Measurements from ENCODE around the gene BCL7B. TPM values are rescaled to one million over a fixed set of nuclear protein-coding genes. Genes with fewer than 3 reads are reported as not detected.
"Not testable (repeated sequence)": the region's sequence is repeated elsewhere in the genome, so short reads cannot be mapped to it uniquely, and the experiment has no call there.

BCL7B gene
- polyA plus RNA-seq, 4 donors = 38.8 to 86.2 (median 64.3) TPM

GRCh38 chr7:73567846-73568685, 10.6 kb upstream of the BCL7B start:
- peak overlapping the region in 1 of 3 donors; percentile 55 for H3K27ac ChIP-seq (ENCODE audit: low read depth in 1 of 3, low read length in 2 of 3)
- peaks cover 14 to 45% (median 19%) of the 10 kb centered on the region in 3 donors for H3K36me3 ChIP-seq (ENCODE audit: control insufficient read depth in 3 of 3, insufficient read depth in 2 of 3, low read depth in 1 of 3, low read length in 3 of 3)
- H3K4me3 ChIP-seq (ENCODE audit: low read depth in 1 of 3, low read length in 3 of 3) = no peak overlapping the region
- H3K4me1 ChIP-seq (ENCODE audit: control insufficient read depth in 3 of 3, insufficient read depth in 2 of 3, low read depth in 1 of 3, low read length in 2 of 3) = no peaks in the 10 kb centered on the region
- peaks cover 0 to 5% of the 10 kb centered on the region in 2 donors for H3K9me3 ChIP-seq (ENCODE audit: control insufficient read depth in 2 of 2, insufficient read depth in 1 of 2, low read depth in 1 of 2, low read length in 1 of 2)
- WGBS, 3 donors = 75 to 78% (median 76%) methylated on average over 12 of the region's 12 CpGs
- no peaks in the 10 kb centered on the region for H3K27me3 ChIP-seq (ENCODE audit: control insufficient read depth in 3 of 3, insufficient read depth in 3 of 3, low read length in 3 of 3)
- no peak for DNase-seq
- no peak for FAIRE-seq

- no peak for DNase-seq
- H3K27ac ChIP-seq (ENCODE audit: low read depth in 1 of 3, low read length in 2 of 3) = no peak overlapping the region
- no peaks in the 10 kb centered on the region for H3K4me1 ChIP-seq (ENCODE audit: control insufficient read depth in 3 of 3, insufficient read depth in 2 of 3, low read depth in 1 of 3, low read length in 2 of 3)
- no peaks in the 10 kb centered on the region for H3K27me3 ChIP-seq (ENCODE audit: control insufficient read depth in 3 of 3, insufficient read depth in 3 of 3, low read length in 3 of 3)
- no peak overlapping the region for H3K4me3 ChIP-seq (ENCODE audit: low read depth in 1 of 3, low read length in 3 of 3)
- no peaks in the 10 kb centered on the region for H3K9me3 ChIP-seq (ENCODE audit: control insufficient read depth in 2 of 2, insufficient read depth in 1 of 2, low read depth in 1 of 2, low read length in 1 of 2)
- FAIRE-seq = no peak
- peaks cover 11 to 36% (median 15%) of the 10 kb centered on the region in 3 donors for H3K36me3 ChIP-seq (ENCODE audit: control insufficient read depth in 3 of 3, insufficient read depth in 2 of 3, low read depth in 1 of 3, low read length in 3 of 3)
- 86 to 89% (median 88%) methylated on average over 4 of the region's 4 CpGs for WGBS, 3 donors
Observed at GRCh38 chr7:73567140-73567539, 9.7 kb upstream of the BCL7B start.

GRCh38 chr7:73566431-73566830, 8.9 kb upstream of the BCL7B start:
- not testable (repeated sequence) for H3K9me3 ChIP-seq (ENCODE audit: control insufficient read depth in 2 of 2, insufficient read depth in 1 of 2, low read depth in 1 of 2, low read length in 1 of 2); H3K27me3 ChIP-seq (ENCODE audit: control insufficient read depth in 3 of 3, insufficient read depth in 3 of 3, low read length in 3 of 3); DNase-seq; H3K4me1 ChIP-seq (ENCODE audit: control insufficient read depth in 3 of 3, insufficient read depth in 2 of 3, low read depth in 1 of 3, low read length in 2 of 3); FAIRE-seq
- Histone ChIP-seq H3K4me3 (ENCODE audit: low read depth in 1 of 3, low read length in 3 of 3) (peak overlapping the region in 1 of 3 donors; percentile 60), H3K27ac (ENCODE audit: low read depth in 1 of 3, low read length in 2 of 3) (peak overlapping the region in 1 of 3 donors; percentile 71), H3K36me3 (ENCODE audit: control insufficient read depth in 3 of 3, insufficient read depth in 2 of 3, low read depth in 1 of 3, low read length in 3 of 3) (peaks cover 11 to 29% (median 15%) of the 10 kb centered on the region in 3 donors)

- DNase-seq (peak; percentile 34 to 55), FAIRE-seq (no peak)
- peaks cover 9 to 22% (median 11%) of the 10 kb centered on the region in 3 donors for H3K36me3 ChIP-seq (ENCODE audit: control insufficient read depth in 3 of 3, insufficient read depth in 2 of 3, low read depth in 1 of 3, low read length in 3 of 3)
- 15 to 34% (median 20%) methylated on average over 7 of the region's 7 CpGs for WGBS, 3 donors
- H3K27ac ChIP-seq (ENCODE audit: low read depth in 1 of 3, low read length in 2 of 3) = peak overlapping the region in 2 of 3 donors; percentile 66 to 71
- H3K9me3 ChIP-seq (ENCODE audit: control insufficient read depth in 2 of 2, insufficient read depth in 1 of 2, low read depth in 1 of 2, low read length in 1 of 2) = no peaks in the 10 kb centered on the region
- no peaks in the 10 kb centered on the region for H3K4me1 ChIP-seq (ENCODE audit: control insufficient read depth in 3 of 3, insufficient read depth in 2 of 3, low read depth in 1 of 3, low read length in 2 of 3)
- H3K4me3 ChIP-seq (ENCODE audit: low read depth in 1 of 3, low read length in 3 of 3) = peak overlapping the region in 2 of 3 donors; percentile 13 to 60
- H3K27me3 ChIP-seq (ENCODE audit: control insufficient read depth in 3 of 3, insufficient read depth in 3 of 3, low read length in 3 of 3) = no peaks in the 10 kb centered on the region
Observed at GRCh38 chr7:73565675-73566340, 8.3 kb upstream of the BCL7B start.

DNA sequence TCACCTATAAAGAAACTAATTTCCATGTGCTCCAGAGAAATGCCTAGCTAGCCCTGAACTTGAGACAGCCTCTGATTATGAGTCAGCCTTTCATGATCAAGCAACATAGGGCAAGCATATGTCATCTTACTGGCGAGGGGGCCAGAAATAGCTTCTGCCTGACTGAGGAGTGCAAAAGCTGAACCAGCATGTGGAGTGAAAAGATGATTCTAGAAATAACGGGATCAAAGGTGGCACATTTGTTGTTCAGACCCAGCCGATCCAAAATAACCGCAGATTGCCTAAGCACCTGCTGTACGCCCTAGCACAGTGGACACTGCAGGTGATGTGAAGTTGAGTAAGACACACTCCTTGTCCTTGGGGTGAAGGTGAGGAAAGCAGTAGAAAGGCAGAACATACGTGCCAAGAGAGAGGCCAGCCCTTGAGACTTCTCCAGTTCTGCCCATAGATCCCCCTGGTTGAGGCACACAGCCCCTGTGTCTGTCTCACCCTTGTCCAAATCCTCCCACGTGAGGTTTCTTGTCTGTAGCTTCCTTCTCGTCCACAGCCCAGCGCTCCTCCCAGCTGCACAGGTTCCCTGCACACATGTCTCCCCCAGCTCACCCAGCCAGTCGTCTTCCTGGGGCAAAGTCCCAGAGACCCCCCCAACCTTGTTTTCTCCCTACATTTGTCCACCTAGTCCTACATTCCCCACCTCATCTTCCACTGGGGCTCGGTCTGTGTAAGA, 2.8 kb upstream of the BCL7B start:
- no peak overlapping the region for H3K27ac ChIP-seq (ENCODE audit: low read depth in 1 of 3, low read length in 2 of 3)
- no peak for FAIRE-seq

GRCh38 chr7:73557108-73557396, 438 bp downstream of the BCL7B start:
- FAIRE-seq (no peak), DNase-seq (peak; percentile 94 to 97)
- no peaks in the 10 kb centered on the region for H3K27me3 ChIP-seq (ENCODE audit: control insufficient read depth in 3 of 3, insufficient read depth in 3 of 3, low read length in 3 of 3)
- peaks cover under 1 to 32% (median 8%) of the 10 kb centered on the region in 3 donors for H3K36me3 ChIP-seq (ENCODE audit: control insufficient read depth in 3 of 3, insufficient read depth in 2 of 3, low read depth in 1 of 3, low read length in 3 of 3)
- peak overlapping the region; percentile 98 to 100 (median 99) for H3K27ac ChIP-seq (ENCODE audit: low read depth in 1 of 3, low read length in 2 of 3)
- WGBS, 3 donors = 0% methylated on average over 6 to 36 of the region's 36 CpGs
- H3K9me3 ChIP-seq (ENCODE audit: control insufficient read depth in 2 of 2, insufficient read depth in 1 of 2, low read depth in 1 of 2, low read length in 1 of 2) = no peaks in the 10 kb centered on the region
- H3K4me3 ChIP-seq (ENCODE audit: low read depth in 1 of 3, low read length in 3 of 3) = peak overlapping the region; percentile 74 to 87 (median 82)
- H3K4me1 ChIP-seq (ENCODE audit: control insufficient read depth in 3 of 3, insufficient read depth in 2 of 3, low read depth in 1 of 3, low read length in 2 of 3) = peaks cover 0 to 25% (median 7%) of the 10 kb centered on the region in 3 donors

More for the DNA sequence above, 2.8 kb upstream of the BCL7B start:
- DNase-seq = peak; percentile 39 to 47
- peaks cover 0 to 6% (median 0%) of the 10 kb centered on the region in 3 donors for H3K36me3 ChIP-seq (ENCODE audit: control insufficient read depth in 3 of 3, insufficient read depth in 2 of 3, low read depth in 1 of 3, low read length in 3 of 3)
- WGBS, 3 donors = 24 to 48% (median 33%) methylated on average over 11 of the region's 11 CpGs
- no peaks in the 10 kb centered on the region for H3K9me3 ChIP-seq (ENCODE audit: control insufficient read depth in 2 of 2, insufficient read depth in 1 of 2, low read depth in 1 of 2, low read length in 1 of 2)
- no peak overlapping the region for H3K4me3 ChIP-seq (ENCODE audit: low read depth in 1 of 3, low read length in 3 of 3)
- no peaks in the 10 kb centered on the region for H3K27me3 ChIP-seq (ENCODE audit: control insufficient read depth in 3 of 3, insufficient read depth in 3 of 3, low read length in 3 of 3)
- H3K4me1 ChIP-seq (ENCODE audit: control insufficient read depth in 3 of 3, insufficient read depth in 2 of 3, low read depth in 1 of 3, low read length in 2 of 3) = peaks cover 0 to 23% (median 7%) of the 10 kb centered on the region in 3 donors

DNA sequence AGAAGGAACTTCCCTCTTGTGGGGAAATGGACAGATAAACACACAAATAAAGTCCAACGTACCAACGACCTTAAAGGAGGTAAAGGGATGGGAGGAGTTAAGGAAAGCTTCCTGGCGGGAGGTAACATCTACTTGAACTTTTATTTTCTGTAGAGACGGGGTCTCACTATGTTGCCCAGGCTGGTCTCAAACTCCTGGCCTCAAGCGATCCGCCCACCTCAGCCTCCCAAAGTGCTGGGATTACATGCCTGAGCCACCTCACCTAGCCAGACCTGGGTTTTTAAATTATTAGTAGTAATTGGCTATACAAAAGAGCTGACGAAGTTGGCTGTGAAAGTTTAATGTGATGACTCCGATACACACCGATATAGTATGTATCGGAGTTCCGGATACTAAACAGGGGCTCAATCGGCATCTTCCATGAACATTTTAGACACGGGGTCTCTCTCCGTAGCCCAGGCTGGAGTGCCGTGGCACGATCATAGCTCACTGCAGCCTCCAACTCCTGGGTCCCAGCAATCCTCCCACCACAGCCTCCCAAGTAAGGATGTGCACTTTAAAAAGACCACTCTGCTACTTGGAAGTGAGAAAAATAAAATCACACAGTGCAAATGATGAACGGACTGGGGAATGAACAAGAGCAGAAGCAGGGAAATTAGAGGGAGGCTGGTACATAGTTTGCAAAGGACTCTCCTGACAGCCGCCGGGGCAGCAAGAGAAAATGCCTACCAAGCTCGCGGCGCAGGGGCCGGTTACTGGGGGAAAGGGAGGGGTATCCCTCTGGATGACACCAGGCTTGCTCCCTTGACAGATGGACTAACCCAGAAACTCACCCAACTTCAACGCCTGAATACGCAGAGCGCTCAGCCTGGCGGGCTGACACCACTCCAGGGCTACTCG, 1.0 kb downstream of the BCL7B start:
- DNase-seq (peak; percentile 18 to 54), FAIRE-seq (no peak)
- H3K27ac ChIP-seq (ENCODE audit: low read depth in 1 of 3, low read length in 2 of 3) = peak overlapping the region; percentile 17 to 100 (median 75)
- peak overlapping the region; percentile 53 to 87 (median 82) for H3K4me3 ChIP-seq (ENCODE audit: low read depth in 1 of 3, low read length in 3 of 3)
- whole genome bisulfite sequencing, 3 donors = 5 to 18% (median 8%) methylated on average over 27 to 28 of the region's 28 CpGs
- H3K9me3 ChIP-seq (ENCODE audit: control insufficient read depth in 2 of 2, insufficient read depth in 1 of 2, low read depth in 1 of 2, low read length in 1 of 2) = no peaks in the 10 kb centered on the region
- peaks cover 0 to 25% (median 7%) of the 10 kb centered on the region in 3 donors for H3K4me1 ChIP-seq (ENCODE audit: control insufficient read depth in 3 of 3, insufficient read depth in 2 of 3, low read depth in 1 of 3, low read length in 2 of 3)
- no peaks in the 10 kb centered on the region for H3K27me3 ChIP-seq (ENCODE audit: control insufficient read depth in 3 of 3, insufficient read depth in 3 of 3, low read length in 3 of 3)
- H3K36me3 ChIP-seq (ENCODE audit: control insufficient read depth in 3 of 3, insufficient read depth in 2 of 3, low read depth in 1 of 3, low read length in 3 of 3) = peaks cover 3 to 37% (median 9%) of the 10 kb centered on the region in 3 donors

Measured in small intestine (tissue), 7 donors.